Sigmoid colon (tissue), 7 donors: ENCODE measurements around the gene CYB5B. TPM values are rescaled to one million over a fixed set of nuclear protein-coding genes. Genes with fewer than 3 reads are reported as not detected.

Experiments
- DNase-seq: peaks from one replicate; pipeline ENCODE4 v3.0.0-alpha.2; 2019
- H3K27ac ChIP-seq, 4 donors: fragments of 200-600 bp; sonication (generic); one replicate each; pipeline ENCODE4 v1.5.1; 2016 to 2019; ENCODE audit warnings: mild to moderate bottlenecking in 1 of 4
- H3K27me3 ChIP-seq, 3 donors: fragments of 200-600 bp; sonication (generic); one replicate each; pipeline ENCODE4 v1.5.1; 2019; ENCODE audit warnings: mild to moderate bottlenecking in 1 of 3
- H3K36me3 ChIP-seq, 4 donors: fragments of 200-600 bp; sonication (generic); one replicate each; pipeline ENCODE4 v1.5.1; 2016 to 2019
- H3K4me1 ChIP-seq, 4 donors: fragments of 200-600 bp; sonication (generic); one replicate each; pipeline ENCODE4 v1.5.1; 2017 to 2019
- H3K4me3 ChIP-seq, 4 donors: fragments of 200-600 bp; sonication (generic); one replicate each; pipeline ENCODE4 v1.5.1; 2017 to 2019; ENCODE audit warnings: mild to moderate bottlenecking in 2 of 4, moderate library complexity in 1 of 4
- H3K9me3 ChIP-seq, 4 donors: fragments of 200-600 bp in 3 of 4; sonication (generic) in 3 of 4; one replicate each; pipeline versions ENCODE4 v1.5.1 to v1.6.1; 2013 to 2019
- EP300 ChIP-seq, 4 donors: sonication (generic); formaldehyde crosslinking; IDR thresholded peaks; one replicate each; pipeline ENCODE4 v1.6.1; 2017; ENCODE audit warnings: antibody characterized with exemption in 4 of 4
- POLR2A ChIP-seq, 2 donors: fragments of 450-650 bp; IDR thresholded peaks; one replicate each; pipeline ENCODE4 v1.6.1; 2016; ENCODE audit warnings: antibody characterized with exemption in 2 of 2, mild to moderate bottlenecking in 2 of 2, moderate library complexity in 2 of 2
- POLR2AphosphoS5 ChIP-seq, 4 donors: sonication (generic); formaldehyde crosslinking; IDR thresholded peaks; one replicate each; pipeline ENCODE4 v1.6.1; 2017; ENCODE audit warnings: antibody characterized with exemption in 4 of 4
- WGBS, 2 donors: extraction: QIAGEN DNeasy Blood & Tissue Kit; methylation state at CpG; one replicate each; pipeline ENCODE4 v1.1.7; 2013; 5-methylcytosine and 5-hydroxymethylcytosine counted together
- intact Hi-C: fragments of 100-400 bp; cut with DNase I; formaldehyde crosslinking; loops from one replicate; pipeline ENCODE4 v1.15.1; 2023
- polyA plus RNA-seq, 3 donors: library from polyadenylated mRNA; stranded (reverse); fragments of 200-250 nt; gene quantifications; one replicate each; pipeline ENCODE4 v1.2.3, GENCODE V29; 2013
- total RNA-seq, 4 donors: library from RNA; depleted of rRNA; stranded (reverse); fragments of >200 nt; gene quantifications; one replicate each; pipeline ENCODE4 v1.1.0, GENCODE V29; 2016
- TF ChIP-seq, protein P1 (sequence below), 4 experiments: fragments of 450-650 bp in 3 of 4; fragments of 200-600 bp in 1 of 4; IDR thresholded peaks; one replicate each; pipeline ENCODE4 v1.5.1; 2016 to 2019; ENCODE audit warnings: antibody characterized with exemption in 4 of 4, mild to moderate bottlenecking in 3 of 4, moderate library complexity in 2 of 4
- donor health status: healthy with polysubstance abuse.
- donor health status: Bipolar disorder and iron deficiency.
- donor health status: healthy.

Gene CYB5B
- total and polyA plus RNA-seq, 7 donors: 24.4 to 196 (median 43.8) TPM

GRCh38 chr16:69397821-69398521 is 26.4 kb upstream of the CYB5B start:
- TF ChIP-seq, protein P1, sequence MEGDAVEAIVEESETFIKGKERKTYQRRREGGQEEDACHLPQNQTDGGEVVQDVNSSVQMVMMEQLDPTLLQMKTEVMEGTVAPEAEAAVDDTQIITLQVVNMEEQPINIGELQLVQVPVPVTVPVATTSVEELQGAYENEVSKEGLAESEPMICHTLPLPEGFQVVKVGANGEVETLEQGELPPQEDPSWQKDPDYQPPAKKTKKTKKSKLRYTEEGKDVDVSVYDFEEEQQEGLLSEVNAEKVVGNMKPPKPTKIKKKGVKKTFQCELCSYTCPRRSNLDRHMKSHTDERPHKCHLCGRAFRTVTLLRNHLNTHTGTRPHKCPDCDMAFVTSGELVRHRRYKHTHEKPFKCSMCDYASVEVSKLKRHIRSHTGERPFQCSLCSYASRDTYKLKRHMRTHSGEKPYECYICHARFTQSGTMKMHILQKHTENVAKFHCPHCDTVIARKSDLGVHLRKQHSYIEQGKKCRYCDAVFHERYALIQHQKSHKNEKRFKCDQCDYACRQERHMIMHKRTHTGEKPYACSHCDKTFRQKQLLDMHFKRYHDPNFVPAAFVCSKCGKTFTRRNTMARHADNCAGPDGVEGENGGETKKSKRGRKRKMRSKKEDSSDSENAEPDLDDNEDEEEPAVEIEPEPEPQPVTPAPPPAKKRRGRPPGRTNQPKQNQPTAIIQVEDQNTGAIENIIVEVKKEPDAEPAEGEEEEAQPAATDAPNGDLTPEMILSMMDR (IDR thresholded peaks at IDR 0.05): peak in 3 of 4 experiments; percentile 30 to 35 (median 35)
- no peak for TF ChIP-seq EP300 (IDR thresholded peaks at IDR 0.05)
- no peak for TF ChIP-seq POLR2A (IDR thresholded peaks at IDR 0.05)
- no peak for DNase-seq
- WGBS, 2 donors: 15 to 53% methylated on average over 6 of the region's 6 CpGs
- Histone ChIP-seq H3K36me3 (no peaks in the 10 kb centered on the region), H3K4me3 (no peak overlapping the region), H3K27me3 (no peaks in the 10 kb centered on the region), H3K4me1 (peaks cover 0 to 18% (median 12%) of the 10 kb centered on the region in 4 donors), H3K27ac (peak overlapping the region; percentile 25 to 82 (median 64)), H3K9me3 (no peaks in the 10 kb centered on the region)
- intact Hi-C loops: loop anchor here (2.0 to 10.0 kb wide), 3 partner anchors 169 to 357 kb away; partner anchors contain the start of gene NOB1

DNA sequence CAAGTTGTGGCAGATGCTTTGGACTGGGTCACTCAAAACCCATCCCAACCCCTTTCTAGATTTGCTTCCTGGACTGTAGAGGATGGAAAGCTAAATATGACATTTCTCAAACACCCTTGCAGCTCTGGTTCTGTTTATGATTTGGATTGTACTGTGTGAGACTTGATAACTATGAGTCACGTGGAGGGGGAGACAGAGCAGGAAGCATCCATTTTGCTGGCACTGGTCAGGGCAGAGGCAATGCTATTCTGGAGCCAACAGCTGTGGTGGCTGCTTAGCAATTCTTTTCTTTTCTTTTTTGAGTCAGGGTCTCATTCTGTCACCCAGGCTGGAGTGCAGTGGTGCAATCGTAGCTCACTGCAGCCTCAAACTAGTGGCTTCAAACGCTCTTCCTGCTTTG is 25.1 kb upstream of the CYB5B start:
- TF ChIP-seq POLR2AphosphoS5 (IDR thresholded peaks at IDR 0.05) (no peak), POLR2A (IDR thresholded peaks at IDR 0.05) (no peak), EP300 (IDR thresholded peaks at IDR 0.05) (no peak)
- TF ChIP-seq, protein P1 (IDR thresholded peaks at IDR 0.05): no peak
- Histone ChIP-seq H3K4me3 (no peak overlapping the region), H3K27ac (no peak overlapping the region), H3K4me1 (peaks cover 0 to 25% (median 19%) of the 10 kb centered on the region in 4 donors), H3K9me3 (no peaks in the 10 kb centered on the region), H3K27me3 (no peaks in the 10 kb centered on the region), H3K36me3 (no peaks in the 10 kb centered on the region)
- DNase-seq: no peak
- intact Hi-C loops: loop anchor here (10.0 kb wide), 1 partner anchor 295 kb away; no protein-coding TSS in a partner anchor
- whole genome bisulfite sequencing, 2 donors: 57 to 64% methylated on average over 3 of the region's 3 CpGs

GRCh38 chr16:69402439-69402838 is 22.0 kb upstream of the CYB5B start:
- no peak for DNase-seq
- Histone ChIP-seq H3K27me3 (no peaks in the 10 kb centered on the region), H3K4me3 (no peak overlapping the region), H3K36me3 (no peaks in the 10 kb centered on the region), H3K27ac (no peak overlapping the region), H3K9me3 (no peaks in the 10 kb centered on the region), H3K4me1 (peaks cover 0 to 20% (median 17%) of the 10 kb centered on the region in 4 donors)
- intact Hi-C loops: no loop called here
- no peak for TF ChIP-seq EP300 (IDR thresholded peaks at IDR 0.05)
- TF ChIP-seq POLR2AphosphoS5 (IDR thresholded peaks at IDR 0.05): no peak
- TF ChIP-seq POLR2A (IDR thresholded peaks at IDR 0.05): no peak
- TF ChIP-seq, protein P1 (IDR thresholded peaks at IDR 0.05): no peak
- WGBS, 2 donors: 26 to 43% methylated on average over 4 of the region's 4 CpGs

- 7 to 50% methylated on average over 4 of the region's 4 CpGs for WGBS, 2 donors
- H3K9me3 ChIP-seq: no peaks in the 10 kb centered on the region
- DNase-seq: no peak
- H3K27ac ChIP-seq: peak overlapping the region; percentile 10 to 51 (median 47)
- peak overlapping the region in 1 of 4 donors; percentile 6 for H3K4me3 ChIP-seq
- H3K4me1 ChIP-seq: peaks cover 0 to 15% (median 12%) of the 10 kb centered on the region in 4 donors
- H3K36me3 ChIP-seq: no peaks in the 10 kb centered on the region
- no peaks in the 10 kb centered on the region for H3K27me3 ChIP-seq
- intact Hi-C loops: no loop called here
- TF ChIP-seq, protein P1 (IDR thresholded peaks at IDR 0.05): no peak
- TF ChIP-seq EP300 (IDR thresholded peaks at IDR 0.05): no peak
Observed at GRCh38 chr16:69404275-69404805, 20.1 kb upstream of the CYB5B start.
